C4-2B (cell line): ENCODE results near the gene PREX1.

Experiments used
- ZFX ChIP-seq: fragments of 450-650 bp; IDR thresholded peaks from 2 replicates; pipeline ENCODE4 v1.6.1; 2017
- TF ChIP-seq, protein P1 (sequence below): fragments of 450-650 bp; conservative IDR thresholded peaks from 2 replicates; pipeline ENCODE4 v1.5.1; 2017; ENCODE audit warnings: mild to moderate bottlenecking

DNA sequence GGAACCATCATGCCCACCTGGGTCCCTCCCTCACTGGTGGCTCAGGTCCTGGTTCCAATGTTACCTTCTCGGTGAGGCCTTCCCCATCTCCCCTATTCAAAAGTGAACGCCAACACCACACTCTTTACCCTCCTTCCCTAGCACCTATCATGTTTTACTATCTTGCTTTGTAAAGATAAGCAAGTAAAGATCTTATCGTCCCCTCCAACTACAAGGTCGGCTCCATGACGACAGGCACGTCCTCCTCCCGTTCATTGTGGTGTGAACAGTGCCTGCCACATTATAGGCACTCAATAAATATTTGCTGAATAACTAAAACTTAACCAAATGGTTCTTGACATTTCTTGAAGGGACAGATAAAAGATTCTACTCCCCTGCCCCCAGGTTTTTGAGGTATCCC, 147.1 kb downstream of the PREX1 start:
- TF ChIP-seq, protein P1, sequence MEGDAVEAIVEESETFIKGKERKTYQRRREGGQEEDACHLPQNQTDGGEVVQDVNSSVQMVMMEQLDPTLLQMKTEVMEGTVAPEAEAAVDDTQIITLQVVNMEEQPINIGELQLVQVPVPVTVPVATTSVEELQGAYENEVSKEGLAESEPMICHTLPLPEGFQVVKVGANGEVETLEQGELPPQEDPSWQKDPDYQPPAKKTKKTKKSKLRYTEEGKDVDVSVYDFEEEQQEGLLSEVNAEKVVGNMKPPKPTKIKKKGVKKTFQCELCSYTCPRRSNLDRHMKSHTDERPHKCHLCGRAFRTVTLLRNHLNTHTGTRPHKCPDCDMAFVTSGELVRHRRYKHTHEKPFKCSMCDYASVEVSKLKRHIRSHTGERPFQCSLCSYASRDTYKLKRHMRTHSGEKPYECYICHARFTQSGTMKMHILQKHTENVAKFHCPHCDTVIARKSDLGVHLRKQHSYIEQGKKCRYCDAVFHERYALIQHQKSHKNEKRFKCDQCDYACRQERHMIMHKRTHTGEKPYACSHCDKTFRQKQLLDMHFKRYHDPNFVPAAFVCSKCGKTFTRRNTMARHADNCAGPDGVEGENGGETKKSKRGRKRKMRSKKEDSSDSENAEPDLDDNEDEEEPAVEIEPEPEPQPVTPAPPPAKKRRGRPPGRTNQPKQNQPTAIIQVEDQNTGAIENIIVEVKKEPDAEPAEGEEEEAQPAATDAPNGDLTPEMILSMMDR, result no peak
- TF ChIP-seq ZFX, result no peak
